Thymus (tissue), 11 donors: ENCODE results near the gene PIP5K1C. TPM values are rescaled to one million over a fixed set of nuclear protein-coding genes. Genes with fewer than 3 reads are reported as not detected.

Experiments used
- DNase-seq, 9 donors: peaks; one replicate each; pipeline ENCODE4 v3.0.0-alpha.2; 2013; ENCODE audit warnings: low spot score in 9 of 9, low read depth in 6 of 9, missing footprints in 1 of 9
- H3K27ac ChIP-seq, 2 donors: one replicate each; pipeline ENCODE4 v1.5.1; 2013; ENCODE audit warnings: control low read depth in 1 of 2, low read depth in 1 of 2, low read length in 1 of 2, mild to moderate bottlenecking in 1 of 2, moderate library complexity in 1 of 2
- H3K27me3 ChIP-seq, 2 donors: one replicate each; pipeline ENCODE4 v1.5.1; 2013; ENCODE audit warnings: low read length in 1 of 2; ENCODE audit not compliant: control insufficient read depth in 2 of 2, insufficient read depth in 1 of 2
- H3K36me3 ChIP-seq, 2 donors: one replicate each; pipeline ENCODE4 v1.5.1; 2013; ENCODE audit warnings: low read length in 1 of 2, mild to moderate bottlenecking in 1 of 2, moderate library complexity in 1 of 2; ENCODE audit not compliant: control insufficient read depth in 2 of 2, insufficient read depth in 2 of 2
- H3K4me1 ChIP-seq, 2 donors: one replicate each; pipeline ENCODE4 v1.5.1; 2013; ENCODE audit warnings: low read length in 2 of 2; ENCODE audit not compliant: control insufficient read depth in 2 of 2, insufficient read depth in 2 of 2
- H3K4me3 ChIP-seq, 2 donors: one replicate each; pipeline ENCODE4 v1.5.1; 2013; ENCODE audit warnings: low read length in 2 of 2, control low read depth in 1 of 2, mild to moderate bottlenecking in 1 of 2
- H3K9me3 ChIP-seq, 2 donors: one replicate each; pipeline ENCODE4 v1.5.1; 2013; ENCODE audit warnings: low read length in 1 of 2, mild to moderate bottlenecking in 1 of 2; ENCODE audit not compliant: control insufficient read depth in 2 of 2, insufficient read depth in 1 of 2
- WGBS: extraction: QIAGEN DNeasy Blood & Tissue Kit; methylation state at CpG from one replicate; pipeline ENCODE4 v1.1.7; 2013; 5-methylcytosine and 5-hydroxymethylcytosine counted together
- polyA plus RNA-seq: library from polyadenylated mRNA; stranded (reverse); fragments of 200-250 nt; gene quantifications from one replicate; pipeline ENCODE4 v1.2.3, GENCODE V29; 2013
- total RNA-seq: library from RNA; stranded (reverse); fragments of 120-200 nt; gene quantifications from one replicate; pipeline ENCODE4 v1.2.4, GENCODE V29; 2013
- donor health status: healthy.

Gene PIP5K1C
- total and polyA plus RNA-seq, 2 donors, result 3.4 to 14.0 TPM

DNA sequence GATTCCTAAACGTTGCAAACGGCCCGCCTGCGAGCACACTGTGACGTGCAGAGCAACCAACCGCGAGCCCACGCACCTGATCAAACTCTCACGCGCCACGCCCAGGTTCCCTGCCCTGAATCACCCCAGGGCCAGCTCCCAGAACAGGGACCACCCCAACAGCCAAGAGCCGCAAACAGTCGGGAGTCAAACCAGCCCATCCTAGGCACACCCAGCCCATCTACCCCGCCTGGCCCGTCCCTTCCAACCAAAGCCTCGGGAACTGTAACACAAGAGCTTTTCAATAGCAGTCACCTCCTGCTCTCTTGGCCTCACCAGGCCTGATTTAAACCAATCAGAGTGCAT lies 8.9 kb downstream of the PIP5K1C start:
- no peak for DNase-seq
- peaks cover 8 to 14% of the 10 kb centered on the region in 2 donors for H3K4me1 ChIP-seq
- peaks cover 0 to 12% of the 10 kb centered on the region in 2 donors for H3K27me3 ChIP-seq
- H3K9me3 ChIP-seq, result peaks cover 0 to 2% of the 10 kb centered on the region in 2 donors
- no peak overlapping the region for H3K27ac ChIP-seq
- H3K36me3 ChIP-seq, result peaks cover 2 to 6% of the 10 kb centered on the region in 2 donors
- 97% methylated on average over 16 of the region's 16 CpGs for WGBS
- no peak overlapping the region for H3K4me3 ChIP-seq

DNA sequence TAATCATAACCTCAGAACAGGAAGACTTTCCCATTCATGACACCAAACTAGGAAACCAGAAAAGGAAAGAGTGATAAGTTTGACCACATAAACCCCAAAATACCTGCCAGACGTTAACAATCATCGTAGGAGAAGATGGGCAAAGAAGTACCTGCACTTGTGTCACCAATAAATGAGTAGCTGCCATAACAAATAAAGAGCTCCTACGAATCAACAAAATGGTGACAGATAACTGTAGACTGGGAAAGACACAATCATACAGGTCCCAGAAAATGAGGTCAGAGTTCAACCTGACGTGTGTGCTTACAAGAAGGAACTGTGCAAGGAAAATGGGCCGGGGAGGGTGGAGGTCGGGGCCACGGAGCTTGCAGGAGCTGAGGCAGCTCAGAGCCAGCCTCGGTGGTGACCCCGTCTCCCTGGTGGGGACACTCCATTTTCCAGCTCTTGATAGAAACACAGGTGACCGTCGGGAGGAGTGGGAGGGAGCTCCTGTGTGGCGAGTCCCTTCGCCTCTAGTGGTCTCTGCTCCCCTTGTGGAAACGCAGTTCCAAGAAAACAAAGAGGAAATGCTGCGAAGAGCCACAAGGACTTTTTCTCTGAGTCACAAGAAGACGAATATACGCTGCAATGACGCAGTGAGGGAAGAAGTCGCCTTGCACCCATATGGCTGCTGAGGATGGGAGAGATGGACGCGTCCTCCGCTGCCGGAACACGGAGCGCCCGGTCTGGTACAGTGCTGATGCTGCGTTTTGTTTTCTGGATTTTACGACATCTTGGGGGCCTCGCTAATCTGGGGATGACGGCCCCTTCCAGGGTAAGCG lies 9.5 kb downstream of the PIP5K1C start:
- WGBS, result 82% methylated on average over 31 of the region's 31 CpGs
- H3K4me1 ChIP-seq, result peaks cover 8 to 14% of the 10 kb centered on the region in 2 donors
- peaks cover 0 to 12% of the 10 kb centered on the region in 2 donors for H3K27me3 ChIP-seq
- H3K36me3 ChIP-seq, result peaks cover 2% of the 10 kb centered on the region in 2 donors
- H3K27ac ChIP-seq, result no peak overlapping the region
- H3K4me3 ChIP-seq, result no peak overlapping the region
- peaks cover 0 to 2% of the 10 kb centered on the region in 2 donors for H3K9me3 ChIP-seq
- DNase-seq, result no peak

GRCh38 chr19:3687774-3688706 lies 12.2 kb downstream of the PIP5K1C start:
- Histone ChIP-seq H3K27ac (peak overlapping the region in 1 of 2 donors; percentile 46), H3K4me3 (peak overlapping the region; percentile 27 to 42), H3K4me1 (peaks cover 8 to 17% of the 10 kb centered on the region in 2 donors), H3K9me3 (peaks cover 0 to 15% of the 10 kb centered on the region in 2 donors), H3K36me3 (peaks cover 0 to 5% of the 10 kb centered on the region in 2 donors), H3K27me3 (peaks cover 0 to 12% of the 10 kb centered on the region in 2 donors)
- DNase-seq, result peak in 1 of 9 donors; percentile 56
- WGBS, result 9% methylated on average over 55 of the region's 55 CpGs

DNA sequence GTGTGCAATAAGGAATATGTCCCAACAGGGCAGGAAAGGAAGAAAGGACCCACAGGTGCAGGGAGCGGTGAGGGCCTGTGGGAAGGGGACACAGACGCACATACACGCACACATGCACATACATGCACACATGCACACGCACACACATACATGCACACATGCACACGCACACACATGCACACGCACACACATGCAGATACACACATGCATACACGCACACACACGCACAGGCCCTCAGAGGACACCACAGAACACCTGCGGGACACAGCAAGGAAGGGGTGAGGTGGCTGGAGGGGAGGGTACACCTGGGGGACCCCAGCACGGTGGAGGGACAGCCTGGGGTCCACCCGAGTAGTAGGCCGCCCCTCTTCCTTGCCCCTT lies 12.9 kb downstream of the PIP5K1C start:
- Histone ChIP-seq H3K27me3 (peaks cover 0 to 12% of the 10 kb centered on the region in 2 donors), H3K27ac (no peak overlapping the region), H3K4me1 (peaks cover 8 to 17% of the 10 kb centered on the region in 2 donors), H3K9me3 (peaks cover 0 to 15% of the 10 kb centered on the region in 2 donors), H3K36me3 (peaks cover 0 to 5% of the 10 kb centered on the region in 2 donors), H3K4me3 (peak overlapping the region; percentile 27 to 42)
- no peak for DNase-seq
- 68% methylated on average over 12 of the region's 12 CpGs for WGBS

DNA sequence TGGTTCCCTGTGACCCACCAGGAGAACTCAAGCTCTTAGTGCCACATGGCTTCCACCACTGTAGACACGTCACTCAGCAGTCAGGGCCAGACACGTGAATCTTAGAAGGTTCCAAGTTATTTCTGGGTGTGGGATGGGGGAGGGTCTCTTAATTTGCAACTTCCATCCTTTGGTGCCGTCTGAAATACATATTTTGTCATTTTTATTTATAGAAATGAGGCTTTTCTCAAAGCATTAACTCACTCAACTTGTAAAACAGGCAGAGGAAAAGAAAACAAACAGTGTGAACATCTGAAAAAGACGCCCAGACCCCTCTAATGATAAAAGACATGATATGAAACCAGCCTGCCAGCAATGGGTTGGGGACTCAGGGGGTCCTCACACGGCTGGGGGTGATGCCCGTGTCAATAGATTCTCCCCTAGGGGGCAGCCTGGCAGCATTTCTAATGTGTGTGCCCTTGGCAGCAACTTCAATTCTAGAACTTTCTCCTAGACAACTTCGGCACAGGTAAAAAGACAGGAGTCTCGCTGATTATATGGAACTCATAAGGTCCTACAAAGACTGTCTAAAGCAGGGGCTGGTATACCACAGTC lies 15.4 kb downstream of the PIP5K1C start:
- no peak overlapping the region for H3K27ac ChIP-seq
- peaks cover 0 to 15% of the 10 kb centered on the region in 2 donors for H3K9me3 ChIP-seq
- peaks cover 0 to 12% of the 10 kb centered on the region in 2 donors for H3K27me3 ChIP-seq
- no peak for DNase-seq
- 96% methylated on average over 8 of the region's 8 CpGs for WGBS
- peaks cover 8 to 17% of the 10 kb centered on the region in 2 donors for H3K4me1 ChIP-seq
- H3K4me3 ChIP-seq, result no peak overlapping the region
- H3K36me3 ChIP-seq, result peaks cover 0 to 5% of the 10 kb centered on the region in 2 donors

- no peak overlapping the region for H3K27ac ChIP-seq
- peaks cover 0 to 12% of the 10 kb centered on the region in 2 donors for H3K27me3 ChIP-seq
- WGBS, result 95% methylated on average over 23 of the region's 23 CpGs
- peaks cover 8 to 17% of the 10 kb centered on the region in 2 donors for H3K4me1 ChIP-seq
- H3K36me3 ChIP-seq, result peaks cover 0 to 5% of the 10 kb centered on the region in 2 donors
- H3K9me3 ChIP-seq, result peaks cover 0 to 15% of the 10 kb centered on the region in 2 donors
- no peak overlapping the region for H3K4me3 ChIP-seq
- no peak for DNase-seq
Observed at GRCh38 chr19:3684054-3684816, 16.0 kb downstream of the PIP5K1C start.

DNA sequence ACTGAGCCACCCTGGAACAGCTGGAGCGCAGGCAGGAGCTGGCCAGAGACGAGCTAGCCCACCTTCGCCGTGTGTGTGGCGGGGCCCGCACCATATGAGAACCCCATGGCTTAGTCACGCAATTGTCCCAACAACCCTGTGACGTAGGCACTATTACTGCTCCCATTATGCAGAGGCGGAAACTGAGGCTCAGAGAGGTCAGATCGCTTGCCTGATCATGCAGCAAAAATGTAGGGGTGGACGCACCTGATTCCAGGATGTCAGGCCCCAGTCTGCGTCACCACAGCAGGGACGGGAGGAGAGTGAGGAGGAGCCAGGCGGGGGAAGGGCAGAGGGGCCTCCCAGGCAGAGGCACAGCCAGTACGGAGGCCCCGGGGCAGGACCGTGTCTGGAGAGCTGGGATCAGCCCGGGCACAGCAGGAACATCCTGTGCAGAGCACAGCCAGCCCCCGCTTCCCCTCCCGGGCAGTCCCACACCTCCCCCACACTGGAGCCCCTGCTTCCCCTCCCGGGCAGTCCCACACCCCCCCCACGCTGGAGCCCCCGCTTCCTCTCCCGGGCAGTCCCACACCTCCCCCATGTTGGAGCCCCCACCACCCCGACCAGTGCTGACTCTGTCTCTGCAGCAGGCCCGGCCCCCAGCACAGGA lies 16.7 kb downstream of the PIP5K1C start:
- Histone ChIP-seq H3K27me3 (peaks cover 0 to 10% of the 10 kb centered on the region in 2 donors), H3K4me1 (peaks cover 8 to 17% of the 10 kb centered on the region in 2 donors), H3K9me3 (peaks cover 0 to 15% of the 10 kb centered on the region in 2 donors), H3K4me3 (no peak overlapping the region), H3K36me3 (peaks cover 0 to 5% of the 10 kb centered on the region in 2 donors), H3K27ac (no peak overlapping the region)
- WGBS, result 68% methylated on average over 26 of the region's 26 CpGs
- no peak for DNase-seq
